Panc1 (cell line): Measurements from ENCODE around the gene ARHGEF26. TPM values are rescaled to one million over a fixed set of nuclear protein-coding genes. Genes with fewer than 3 reads are reported as not detected.

Experiments used
- ATAC-seq: fragments of 200-7000 bp; cut with Tn5 transposase; 2 replicates; pipeline ENCODE4 v1.9.1; 2020; ENCODE audit warnings: mild to moderate bottlenecking, moderate library complexity
- BruUV-seq: library from RNA; stranded (reverse); fragments of 400-500 nt; replicated peaks from 2 replicates; lab custom pipeline; 2021; lab: Mats Ljungman, UMichigan
- CTCF ChIA-PET: fragments of 300-600 bp; sonication (Branson Sonifier 250); formaldehyde crosslinking; loops from one replicate; lab custom pipeline; 2022; ENCODE audit warnings: antibody characterized with exemption; lab: Charles Lee
- POLR2A ChIA-PET: fragments of 300-600 bp; sonication (Branson Sonifier 250); formaldehyde crosslinking; loops from one replicate; lab custom pipeline; 2022; ENCODE audit warnings: antibody characterized with exemption; lab: Charles Lee
- DNase-seq: peaks from one replicate; pipeline ENCODE4 v3.0.0-alpha.2; 2010; ENCODE audit warnings: low read depth, low spot score
- H3K27ac ChIP-seq: 2 replicates; pipeline ENCODE4 v1.5.1; 2011; ENCODE audit warnings: mild to moderate bottlenecking, low read length, inconsistent platforms
- H3K27me3 ChIP-seq: fragments of 200-500 bp; sonication (Bioruptor generic); 2 replicates; pipeline ENCODE4 v1.6.0; 2014; ENCODE audit warnings: low read length, inconsistent platforms; ENCODE audit not compliant: control insufficient read depth, insufficient read depth
- H3K36me3 ChIP-seq: fragments of 200-500 bp; sonication (Bioruptor generic); 2 replicates; pipeline ENCODE4 v1.5.1; 2014; ENCODE audit warnings: inconsistent platforms, mild to moderate bottlenecking, low read length, moderate library complexity; ENCODE audit not compliant: control insufficient read depth, insufficient read depth
- H3K4me1 ChIP-seq: 2 replicates; pipeline ENCODE4 v1.5.1; 2011; ENCODE audit warnings: inconsistent platforms, mild to moderate bottlenecking, low read length, moderate library complexity; ENCODE audit not compliant: control insufficient read depth, insufficient read depth
- H3K4me3 ChIP-seq, 2 experiments: 2 replicates each; pipeline ENCODE4 v1.5.1; 2011 to 2012; ENCODE audit warnings: low read depth in 2 of 2, low read length in 2 of 2, mild to moderate bottlenecking in 2 of 2, inconsistent platforms in 1 of 2, moderate library complexity in 1 of 2
- H3K9me3 ChIP-seq: fragments of 200-500 bp; sonication (Bioruptor generic); 2 replicates; pipeline ENCODE4 v1.5.1; 2014; ENCODE audit warnings: low read depth, mild to moderate bottlenecking, inconsistent platforms, low read length, moderate library complexity; ENCODE audit not compliant: control insufficient read depth, insufficient read depth
- POLR2AphosphoS5 ChIP-seq: IDR thresholded peaks from 2 replicates; pipeline ENCODE4 v1.6.1; 2012; ENCODE audit warnings: mild to moderate bottlenecking, low read depth, low read length, moderate library complexity
- SIN3A ChIP-seq: IDR thresholded peaks from 2 replicates; pipeline ENCODE4 v1.6.1; 2012; ENCODE audit warnings: low read depth, mild to moderate bottlenecking, low read length, moderate library complexity, borderline replicate concordance; ENCODE audit not compliant: insufficient read depth
- TCF7L2 ChIP-seq: IDR thresholded peaks from 2 replicates; pipeline ENCODE4 v1.6.1; 2011; ENCODE audit warnings: mild to moderate bottlenecking, low read depth, low read length, inconsistent platforms
- in situ Hi-C: cut with HindIII; loops from 2 replicates; pipeline ENCODE4 v1.10.0; 2016; ENCODE audit warnings: low sequenced_read_pairs, low pct_unique_long_range_greater_than_20kb
- intact Hi-C: fragments of 100-400 bp; cut with micrococcal nuclease; formaldehyde crosslinking; loops from one replicate; pipeline ENCODE4 v1.10.0; 2022; ENCODE audit not compliant: unreplicated experiment
- total RNA-seq: library from RNA; stranded (reverse); gene quantifications from one replicate; pipeline ENCODE4 v1.2.1, GENCODE V29; 2021; ENCODE audit not compliant: unreplicated experiment
- TF ChIP-seq, protein P1 (sequence below): fragments of 450-650 bp; IDR thresholded peaks from 2 replicates; pipeline ENCODE4 v1.5.1; 2017; ENCODE audit warnings: mild to moderate bottlenecking
- TF ChIP-seq, protein P2 (sequence below), 2 experiments: IDR thresholded peaks; 2 replicates each; pipeline ENCODE4 v1.6.1; 2011 to 2012; ENCODE audit warnings: low read depth in 2 of 2, control low read depth in 1 of 2, low read length in 1 of 2, mild to moderate bottlenecking in 1 of 2, moderate library complexity in 1 of 2; ENCODE audit not compliant: insufficient read depth in 1 of 2

Gene ARHGEF26
- total RNA-seq, 1 experiment from 2014 or later = 2.0 TPM

DNA sequence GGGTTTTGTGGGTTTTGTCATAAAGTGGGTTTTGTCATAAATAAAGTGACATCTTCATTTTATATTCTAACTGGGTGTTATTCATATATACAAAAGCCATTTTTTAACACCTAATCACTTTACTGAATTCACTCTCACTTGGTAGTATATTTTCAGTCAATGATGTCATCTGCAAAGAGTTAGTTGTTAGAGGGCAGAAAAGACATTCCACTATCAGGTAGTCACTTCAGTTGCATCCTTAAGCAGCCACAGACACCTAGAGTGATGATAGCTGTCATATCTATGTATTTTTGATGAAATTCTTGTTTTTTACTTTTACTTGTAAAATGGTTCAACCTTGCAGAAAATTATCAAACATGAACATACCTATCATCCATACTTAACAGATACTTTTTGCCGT lies 114.1 kb downstream of the ARHGEF26 start:
- POLR2A ChIA-PET = no interaction called here
- in situ Hi-C loops (no loop called here), intact Hi-C loops (no loop called here)
- ATAC-seq (no peak), DNase-seq (no peak)
- no peak overlapping the region for H3K27ac ChIP-seq
- H3K27me3 ChIP-seq = no peaks in the 10 kb centered on the region
- H3K36me3 ChIP-seq = no peaks in the 10 kb centered on the region
- TF ChIP-seq TCF7L2 (no peak), SIN3A (no peak), POLR2AphosphoS5 (no peak)
- TF ChIP-seq, protein P1, sequence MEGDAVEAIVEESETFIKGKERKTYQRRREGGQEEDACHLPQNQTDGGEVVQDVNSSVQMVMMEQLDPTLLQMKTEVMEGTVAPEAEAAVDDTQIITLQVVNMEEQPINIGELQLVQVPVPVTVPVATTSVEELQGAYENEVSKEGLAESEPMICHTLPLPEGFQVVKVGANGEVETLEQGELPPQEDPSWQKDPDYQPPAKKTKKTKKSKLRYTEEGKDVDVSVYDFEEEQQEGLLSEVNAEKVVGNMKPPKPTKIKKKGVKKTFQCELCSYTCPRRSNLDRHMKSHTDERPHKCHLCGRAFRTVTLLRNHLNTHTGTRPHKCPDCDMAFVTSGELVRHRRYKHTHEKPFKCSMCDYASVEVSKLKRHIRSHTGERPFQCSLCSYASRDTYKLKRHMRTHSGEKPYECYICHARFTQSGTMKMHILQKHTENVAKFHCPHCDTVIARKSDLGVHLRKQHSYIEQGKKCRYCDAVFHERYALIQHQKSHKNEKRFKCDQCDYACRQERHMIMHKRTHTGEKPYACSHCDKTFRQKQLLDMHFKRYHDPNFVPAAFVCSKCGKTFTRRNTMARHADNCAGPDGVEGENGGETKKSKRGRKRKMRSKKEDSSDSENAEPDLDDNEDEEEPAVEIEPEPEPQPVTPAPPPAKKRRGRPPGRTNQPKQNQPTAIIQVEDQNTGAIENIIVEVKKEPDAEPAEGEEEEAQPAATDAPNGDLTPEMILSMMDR = no peak
- TF ChIP-seq, protein P2, sequence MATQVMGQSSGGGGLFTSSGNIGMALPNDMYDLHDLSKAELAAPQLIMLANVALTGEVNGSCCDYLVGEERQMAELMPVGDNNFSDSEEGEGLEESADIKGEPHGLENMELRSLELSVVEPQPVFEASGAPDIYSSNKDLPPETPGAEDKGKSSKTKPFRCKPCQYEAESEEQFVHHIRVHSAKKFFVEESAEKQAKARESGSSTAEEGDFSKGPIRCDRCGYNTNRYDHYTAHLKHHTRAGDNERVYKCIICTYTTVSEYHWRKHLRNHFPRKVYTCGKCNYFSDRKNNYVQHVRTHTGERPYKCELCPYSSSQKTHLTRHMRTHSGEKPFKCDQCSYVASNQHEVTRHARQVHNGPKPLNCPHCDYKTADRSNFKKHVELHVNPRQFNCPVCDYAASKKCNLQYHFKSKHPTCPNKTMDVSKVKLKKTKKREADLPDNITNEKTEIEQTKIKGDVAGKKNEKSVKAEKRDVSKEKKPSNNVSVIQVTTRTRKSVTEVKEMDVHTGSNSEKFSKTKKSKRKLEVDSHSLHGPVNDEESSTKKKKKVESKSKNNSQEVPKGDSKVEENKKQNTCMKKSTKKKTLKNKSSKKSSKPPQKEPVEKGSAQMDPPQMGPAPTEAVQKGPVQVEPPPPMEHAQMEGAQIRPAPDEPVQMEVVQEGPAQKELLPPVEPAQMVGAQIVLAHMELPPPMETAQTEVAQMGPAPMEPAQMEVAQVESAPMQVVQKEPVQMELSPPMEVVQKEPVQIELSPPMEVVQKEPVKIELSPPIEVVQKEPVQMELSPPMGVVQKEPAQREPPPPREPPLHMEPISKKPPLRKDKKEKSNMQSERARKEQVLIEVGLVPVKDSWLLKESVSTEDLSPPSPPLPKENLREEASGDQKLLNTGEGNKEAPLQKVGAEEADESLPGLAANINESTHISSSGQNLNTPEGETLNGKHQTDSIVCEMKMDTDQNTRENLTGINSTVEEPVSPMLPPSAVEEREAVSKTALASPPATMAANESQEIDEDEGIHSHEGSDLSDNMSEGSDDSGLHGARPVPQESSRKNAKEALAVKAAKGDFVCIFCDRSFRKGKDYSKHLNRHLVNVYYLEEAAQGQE (IDR thresholded peaks at IDR 0.05; ENCODE audit: insufficient read depth in 1 of 2, low read depth in 2 of 2, low read length in 1 of 2) = no peak
- CTCF ChIA-PET = no interaction called here
- BruUV-seq = no TSS peak
- H3K9me3 ChIP-seq = no peaks in the 10 kb centered on the region
- no peak overlapping the region for H3K4me3 ChIP-seq
- no peaks in the 10 kb centered on the region for H3K4me1 ChIP-seq

DNA sequence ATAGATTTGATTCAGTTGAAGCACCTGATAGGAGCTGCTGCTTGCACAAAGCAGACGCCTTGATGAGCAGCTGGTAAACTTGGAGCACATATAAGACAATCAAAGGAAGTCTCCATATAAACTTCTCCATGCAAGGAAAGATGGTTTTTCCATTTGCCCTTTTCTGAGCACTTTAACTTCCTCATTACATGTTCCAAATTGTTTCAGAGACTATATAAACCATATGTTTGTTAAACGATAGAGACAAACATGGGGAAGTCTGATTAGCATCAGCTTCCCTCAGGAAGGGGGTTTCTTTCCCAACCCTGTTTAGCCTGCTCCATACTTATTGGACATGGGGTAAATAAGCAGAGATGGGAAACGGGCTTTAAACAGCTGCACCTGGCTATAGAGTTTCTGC lies 115.1 kb downstream of the ARHGEF26 start:
- no peak overlapping the region for H3K27ac ChIP-seq
- in situ Hi-C loops (no loop called here), intact Hi-C loops (no loop called here)
- TF ChIP-seq TCF7L2 (no peak), SIN3A (no peak), POLR2AphosphoS5 (no peak)
- TF ChIP-seq, protein P1 = no peak
- TF ChIP-seq, protein P2 (IDR thresholded peaks at IDR 0.05; ENCODE audit: insufficient read depth in 1 of 2, low read depth in 2 of 2, low read length in 1 of 2) = no peak
- CTCF ChIA-PET = no interaction called here
- no peaks in the 10 kb centered on the region for H3K9me3 ChIP-seq
- DNase-seq (no peak), ATAC-seq (no peak)
- no peaks in the 10 kb centered on the region for H3K27me3 ChIP-seq
- H3K4me1 ChIP-seq = no peaks in the 10 kb centered on the region
- BruUV-seq = no TSS peak
- no peaks in the 10 kb centered on the region for H3K36me3 ChIP-seq
- H3K4me3 ChIP-seq = no peak overlapping the region
- POLR2A ChIA-PET = no interaction called here
